ENCODE results near the gene SSR3. TPM values are rescaled to one million over a fixed set of nuclear protein-coding genes. Genes with fewer than 3 reads are reported as not detected.
A peak's percentile ranks its signal among the peaks of the same experiment; 100 is the strongest.

SSR3 gene
- total RNA-seq, 1 donor = 212 TPM

- TF ChIP-seq, protein P1, sequence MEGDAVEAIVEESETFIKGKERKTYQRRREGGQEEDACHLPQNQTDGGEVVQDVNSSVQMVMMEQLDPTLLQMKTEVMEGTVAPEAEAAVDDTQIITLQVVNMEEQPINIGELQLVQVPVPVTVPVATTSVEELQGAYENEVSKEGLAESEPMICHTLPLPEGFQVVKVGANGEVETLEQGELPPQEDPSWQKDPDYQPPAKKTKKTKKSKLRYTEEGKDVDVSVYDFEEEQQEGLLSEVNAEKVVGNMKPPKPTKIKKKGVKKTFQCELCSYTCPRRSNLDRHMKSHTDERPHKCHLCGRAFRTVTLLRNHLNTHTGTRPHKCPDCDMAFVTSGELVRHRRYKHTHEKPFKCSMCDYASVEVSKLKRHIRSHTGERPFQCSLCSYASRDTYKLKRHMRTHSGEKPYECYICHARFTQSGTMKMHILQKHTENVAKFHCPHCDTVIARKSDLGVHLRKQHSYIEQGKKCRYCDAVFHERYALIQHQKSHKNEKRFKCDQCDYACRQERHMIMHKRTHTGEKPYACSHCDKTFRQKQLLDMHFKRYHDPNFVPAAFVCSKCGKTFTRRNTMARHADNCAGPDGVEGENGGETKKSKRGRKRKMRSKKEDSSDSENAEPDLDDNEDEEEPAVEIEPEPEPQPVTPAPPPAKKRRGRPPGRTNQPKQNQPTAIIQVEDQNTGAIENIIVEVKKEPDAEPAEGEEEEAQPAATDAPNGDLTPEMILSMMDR (IDR thresholded peaks at IDR 0.05; ENCODE audit: extremely low read depth, low read depth, low read length) = no peak
- peak overlapping the region; percentile 34 for H3K4me2 ChIP-seq (ENCODE audit: insufficient read depth, low read length)
- H3K79me2 ChIP-seq (ENCODE audit: insufficient read depth, low read length) = peaks cover 98% of the 10 kb centered on the region
- H3K9me3 ChIP-seq (ENCODE audit: low read depth, low read length) = no peaks in the 10 kb centered on the region
- peak overlapping the region; percentile 98 for H3K27ac ChIP-seq (ENCODE audit: low read depth, low read length)
- H3K4me1 ChIP-seq (ENCODE audit: insufficient read depth, low read length) = peaks cover 73% of the 10 kb centered on the region
- no peaks in the 10 kb centered on the region for H3K27me3 ChIP-seq (ENCODE audit: insufficient read depth, low read length)
- H3K4me3 ChIP-seq (ENCODE audit: insufficient read depth, low read length) = no peak overlapping the region
- no peak overlapping the region for H2AFZ ChIP-seq (ENCODE audit: low read length)
- no peak for DNase-seq (ENCODE audit: insufficient read length, low spot score, missing footprints)
- H4K20me1 ChIP-seq (ENCODE audit: insufficient read depth, low read length) = peaks cover 18% of the 10 kb centered on the region
- peaks cover 91% of the 10 kb centered on the region for H3K36me3 ChIP-seq (ENCODE audit: insufficient read depth, low read length)
These were observed 6.0 kb downstream of the SSR3 start for GRCh38 chr3:156548902-156549301.

DNA sequence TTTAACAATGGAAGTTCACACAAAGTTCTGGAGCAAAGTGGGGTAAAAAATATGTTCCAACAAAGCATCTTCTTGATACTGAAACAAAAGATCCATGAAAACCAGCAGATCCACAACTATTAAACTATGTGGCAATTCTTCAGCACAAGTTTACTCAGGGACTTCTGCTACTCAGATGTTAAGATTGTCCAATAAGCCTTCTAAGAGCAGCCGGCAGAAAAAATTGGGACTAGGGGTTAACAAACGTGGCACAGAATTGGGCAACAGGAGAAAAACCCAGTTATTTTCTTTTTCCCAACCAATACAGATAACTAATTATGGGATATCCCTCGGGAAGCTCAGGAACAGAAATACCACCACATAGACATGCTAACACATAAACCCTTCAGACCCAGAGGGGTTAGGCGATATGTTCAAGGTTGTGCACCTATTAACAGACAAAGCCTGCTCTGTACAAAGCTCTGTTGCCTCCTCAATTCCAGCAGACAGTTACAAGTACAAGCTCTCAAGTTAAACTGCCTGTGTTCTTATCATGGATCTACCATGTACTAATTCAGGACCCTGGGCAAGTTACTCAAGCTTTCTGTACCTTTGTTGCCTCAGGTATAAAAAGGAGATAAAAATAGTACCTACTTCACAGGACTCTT lies 6.8 kb downstream of the SSR3 start:
- Histone ChIP-seq H2AFZ (ENCODE audit: low read length) (no peak overlapping the region), H3K9me3 (ENCODE audit: low read depth, low read length) (no peaks in the 10 kb centered on the region), H3K4me2 (ENCODE audit: insufficient read depth, low read length) (peak overlapping the region; percentile 43), H4K20me1 (ENCODE audit: insufficient read depth, low read length) (peaks cover 18% of the 10 kb centered on the region), H3K79me2 (ENCODE audit: insufficient read depth, low read length) (peaks cover 91% of the 10 kb centered on the region), H3K27me3 (ENCODE audit: insufficient read depth, low read length) (no peaks in the 10 kb centered on the region), H3K4me3 (ENCODE audit: insufficient read depth, low read length) (peak overlapping the region; percentile 20), H3K27ac (ENCODE audit: low read depth, low read length) (peak overlapping the region; percentile 98), H3K36me3 (ENCODE audit: insufficient read depth, low read length) (peaks cover 93% of the 10 kb centered on the region), H3K4me1 (ENCODE audit: insufficient read depth, low read length) (peaks cover 67% of the 10 kb centered on the region)
- no peak for DNase-seq (ENCODE audit: insufficient read length, low spot score, missing footprints)
- TF ChIP-seq, protein P1 (IDR thresholded peaks at IDR 0.05; ENCODE audit: extremely low read depth, low read depth, low read length) = no peak

GRCh38 chr3:156547637-156548036 lies 7.3 kb downstream of the SSR3 start:
- Histone ChIP-seq H3K79me2 (ENCODE audit: insufficient read depth, low read length) (peaks cover 85% of the 10 kb centered on the region), H4K20me1 (ENCODE audit: insufficient read depth, low read length) (peaks cover 18% of the 10 kb centered on the region), H3K4me2 (ENCODE audit: insufficient read depth, low read length) (peak overlapping the region; percentile 43), H3K9me3 (ENCODE audit: low read depth, low read length) (no peaks in the 10 kb centered on the region), H2AFZ (ENCODE audit: low read length) (no peak overlapping the region), H3K36me3 (ENCODE audit: insufficient read depth, low read length) (peaks cover 93% of the 10 kb centered on the region), H3K4me3 (ENCODE audit: insufficient read depth, low read length) (no peak overlapping the region), H3K4me1 (ENCODE audit: insufficient read depth, low read length) (peaks cover 62% of the 10 kb centered on the region), H3K27me3 (ENCODE audit: insufficient read depth, low read length) (no peaks in the 10 kb centered on the region), H3K27ac (ENCODE audit: low read depth, low read length) (peak overlapping the region; percentile 98)
- TF ChIP-seq, protein P1 (IDR thresholded peaks at IDR 0.05; ENCODE audit: extremely low read depth, low read depth, low read length) = no peak
- no peak for DNase-seq (ENCODE audit: insufficient read length, low spot score, missing footprints)

DNA sequence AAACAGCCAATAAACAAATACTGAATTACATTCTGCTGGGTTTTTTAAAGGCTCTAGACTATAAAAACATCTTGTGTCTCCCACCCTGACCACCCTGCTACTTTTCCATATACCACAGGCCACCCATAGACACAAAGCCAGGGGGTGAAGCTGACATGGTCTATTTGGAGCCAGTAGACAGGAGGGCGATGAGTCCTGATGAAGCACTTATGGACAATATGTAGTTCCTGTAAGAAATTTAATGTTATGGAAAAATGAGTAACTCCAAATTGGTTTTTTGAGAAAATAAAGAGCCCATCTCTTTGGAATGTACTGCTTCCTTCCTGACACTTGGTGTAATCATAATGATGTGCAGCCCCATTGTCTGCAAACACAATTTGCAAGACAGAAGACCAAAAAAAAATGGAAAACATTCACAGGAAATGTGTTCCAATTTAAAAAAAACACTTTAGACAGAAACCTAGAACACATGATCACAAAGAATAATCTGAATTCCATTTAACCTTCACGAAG lies 11.8 kb downstream of the SSR3 start:
- Histone ChIP-seq H4K20me1 (ENCODE audit: insufficient read depth, low read length) (peaks cover 14% of the 10 kb centered on the region), H3K27me3 (ENCODE audit: insufficient read depth, low read length) (no peaks in the 10 kb centered on the region), H3K36me3 (ENCODE audit: insufficient read depth, low read length) (peaks cover 97% of the 10 kb centered on the region), H3K4me3 (ENCODE audit: insufficient read depth, low read length) (no peak overlapping the region), H3K79me2 (ENCODE audit: insufficient read depth, low read length) (peaks cover 40% of the 10 kb centered on the region), H2AFZ (ENCODE audit: low read length) (no peak overlapping the region), H3K4me1 (ENCODE audit: insufficient read depth, low read length) (peaks cover 17% of the 10 kb centered on the region), H3K4me2 (ENCODE audit: insufficient read depth, low read length) (no peak overlapping the region), H3K9me3 (ENCODE audit: low read depth, low read length) (no peaks in the 10 kb centered on the region), H3K27ac (ENCODE audit: low read depth, low read length) (peak overlapping the region; percentile 34)
- DNase-seq (ENCODE audit: insufficient read length, low spot score, missing footprints) = no peak
- TF ChIP-seq, protein P1 (IDR thresholded peaks at IDR 0.05; ENCODE audit: extremely low read depth, low read depth, low read length) = no peak

Measured in osteoblast (primary cell).